IMR-90 (cell line): ENCODE measurements around the gene BTN1A1. TPM values are rescaled to one million over a fixed set of nuclear protein-coding genes. Genes with fewer than 3 reads are reported as not detected.

Source experiments
- ATAC-seq: fragments of 200-7000 bp; cut with Tn5 transposase; 2 replicates; pipeline ENCODE4 v1.9.1; 2020; ENCODE audit warnings: low read depth, mild to moderate bottlenecking, moderate library complexity
- BruUV-seq: library from RNA; stranded (reverse); fragments of 400-500 nt; replicated peaks from 2 replicates; lab custom pipeline; 2021; lab: Mats Ljungman, UMichigan
- CTCF ChIA-PET: fragments of 300-600 bp; formaldehyde crosslinking; extraction: SDS; loops from one replicate; lab custom pipeline; 2021; ENCODE audit warnings: antibody characterized with exemption; lab: Yijun Ruan, JAX
- POLR2A ChIA-PET: fragments of 300-600 bp; sonication (Branson Sonifier 250); formaldehyde crosslinking; loops from one replicate; lab custom pipeline; 2022; ENCODE audit warnings: antibody characterized with exemption; ENCODE audit not compliant: unreplicated experiment; lab: Charles Lee
- DNase-seq: peaks from one replicate; pipeline ENCODE4 v3.0.0; 2013
- H2AFZ ChIP-seq: replicated peaks from 2 replicates; pipeline ENCODE3; 2013; ENCODE audit warnings: low read length, mild to moderate bottlenecking; ENCODE audit not compliant: poor library complexity
- H2AK5ac ChIP-seq: 2 replicates; pipeline ENCODE4 v1.6.1; 2013; ENCODE audit warnings: low read depth, low read length, inconsistent platforms
- H2AK9ac ChIP-seq: replicated peaks from 2 replicates; pipeline ENCODE3; 2013; ENCODE audit warnings: mild to moderate bottlenecking, low read depth, low read length, moderate library complexity; ENCODE audit not compliant: poor library complexity
- H2BK120ac ChIP-seq: 2 replicates; pipeline ENCODE4 v1.6.1; 2013; ENCODE audit warnings: low read depth, low read length, inconsistent platforms
- H2BK15ac ChIP-seq: 3 replicates; pipeline ENCODE4 v1.6.1; 2013; ENCODE audit warnings: low read depth, low read length, inconsistent platforms
- H2BK20ac ChIP-seq: 2 replicates; pipeline ENCODE4 v1.6.1; 2013; ENCODE audit warnings: low read depth, mild to moderate bottlenecking, inconsistent platforms, low read length, moderate library complexity
- H2BK5ac ChIP-seq: 2 replicates; pipeline ENCODE4 v1.6.1; 2013; ENCODE audit warnings: mild to moderate bottlenecking, low read depth, low read length, inconsistent platforms; ENCODE audit not compliant: poor library complexity, severe bottlenecking
- H3K14ac ChIP-seq: replicated peaks from 2 replicates; pipeline ENCODE4 v1.6.1; 2013; ENCODE audit warnings: low read depth, low read length, inconsistent platforms
- H3K18ac ChIP-seq: 2 replicates; pipeline ENCODE4 v1.6.1; 2013; ENCODE audit warnings: low read depth, low read length, control low read depth
- H3K23ac ChIP-seq: 2 replicates; pipeline ENCODE4 v1.6.1; 2013; ENCODE audit warnings: low read depth, low read length, inconsistent platforms
- H3K27ac ChIP-seq: 2 replicates; pipeline ENCODE4 v1.5.1; 2013; ENCODE audit warnings: mild to moderate bottlenecking, control low read depth, low read length; ENCODE audit not compliant: insufficient read depth
- H3K27me3 ChIP-seq: 2 replicates; pipeline ENCODE4 v1.6.1; 2013; ENCODE audit warnings: low read length; ENCODE audit not compliant: control insufficient read depth, insufficient read depth
- H3K36me3 ChIP-seq: 2 replicates; pipeline ENCODE4 v1.6.1; 2013; ENCODE audit warnings: low read length, mixed read lengths; ENCODE audit not compliant: control insufficient read depth, insufficient read depth
- H3K4ac ChIP-seq: 2 replicates; pipeline ENCODE4 v1.6.1; 2013; ENCODE audit warnings: low read depth, low read length, inconsistent platforms
- H3K4me1 ChIP-seq: 2 replicates; pipeline ENCODE4 v1.6.1; 2013; ENCODE audit warnings: low read length, mixed read lengths; ENCODE audit not compliant: control insufficient read depth, insufficient read depth
- H3K4me2 ChIP-seq: 2 replicates; pipeline ENCODE4 v1.6.1; 2013; ENCODE audit warnings: low read depth, mild to moderate bottlenecking, control low read depth, low read length, moderate library complexity
- H3K4me3 ChIP-seq: 2 replicates; pipeline ENCODE4 v1.5.1; 2013; ENCODE audit warnings: low read depth, mild to moderate bottlenecking, control low read depth, low read length, moderate library complexity; ENCODE audit not compliant: insufficient read depth
- H3K56ac ChIP-seq: 2 replicates; pipeline ENCODE4 v1.6.1; 2013; ENCODE audit warnings: low read length, inconsistent platforms; ENCODE audit not compliant: insufficient read depth; ENCODE audit errors: extremely low read depth
- H3K79me1 ChIP-seq, 2 experiments: 2 replicates each; pipeline ENCODE4 v1.6.1; 2013; ENCODE audit warnings: low read length in 2 of 2, inconsistent platforms in 1 of 2, low read depth in 1 of 2
- H3K9ac ChIP-seq: 2 replicates; pipeline ENCODE4 v1.6.1; 2013; ENCODE audit warnings: low read depth, low read length, control low read depth
- H3K9me1 ChIP-seq: 2 replicates; pipeline ENCODE4 v1.6.1; 2013; ENCODE audit warnings: low read length, inconsistent platforms; ENCODE audit not compliant: insufficient read depth
- H3K9me3 ChIP-seq: 2 replicates; pipeline ENCODE4 v1.6.1; 2013; ENCODE audit warnings: low read length; ENCODE audit not compliant: control insufficient read depth, insufficient read depth
- H4K20me1 ChIP-seq: 2 replicates; pipeline ENCODE4 v1.6.1; 2013; ENCODE audit warnings: low read length, inconsistent platforms; ENCODE audit not compliant: insufficient read depth
- H4K5ac ChIP-seq: 2 replicates; pipeline ENCODE4 v1.6.1; 2013; ENCODE audit warnings: mild to moderate bottlenecking, low read depth, low read length, control low read depth
- H4K8ac ChIP-seq, 2 experiments: 2 replicates each; pipeline ENCODE4 v1.6.1; 2013; ENCODE audit warnings: low read depth in 2 of 2, low read length in 2 of 2, control low read depth in 1 of 2, inconsistent platforms in 1 of 2
- H4K91ac ChIP-seq: 2 replicates; pipeline ENCODE4 v1.6.1; 2013; ENCODE audit warnings: low read depth, low read length, inconsistent platforms; ENCODE audit not compliant: insufficient read depth
- BHLHE40 ChIP-seq: fragments of 150-350 bp; IDR thresholded peaks from 2 replicates; pipeline ENCODE4 v1.6.1; 2016; ENCODE audit warnings: mild to moderate bottlenecking, low read depth, low read length
- CHD1 ChIP-seq: IDR thresholded peaks from 2 replicates; pipeline ENCODE4 v1.6.1; 2012; ENCODE audit warnings: low read depth, low read length, improper control_type of control experiment
- CTCF ChIP-seq: conservative IDR thresholded peaks from 2 replicates; pipeline ENCODE4 v1.5.1; 2012; ENCODE audit warnings: mild to moderate bottlenecking, low read depth, low read length, improper control_type of control experiment
- ELK1 ChIP-seq: fragments of 150-350 bp; IDR thresholded peaks from 2 replicates; pipeline ENCODE4 v1.6.1; 2016; ENCODE audit warnings: low read depth, mild to moderate bottlenecking, low read length, moderate library complexity, borderline replicate concordance
- MAZ ChIP-seq: IDR thresholded peaks from 2 replicates; pipeline ENCODE4 v1.6.1; 2012; ENCODE audit warnings: low read depth, mild to moderate bottlenecking, low read length, improper control_type of control experiment, moderate library complexity, borderline replicate concordance
- MXI1 ChIP-seq: IDR thresholded peaks from 2 replicates; pipeline ENCODE4 v1.6.1; 2012; ENCODE audit warnings: low read depth, mild to moderate bottlenecking, low read length, moderate library complexity, borderline replicate concordance
- NFE2L2 ChIP-seq: fragments of 150-350 bp; IDR thresholded peaks from 2 replicates; pipeline ENCODE4 v1.6.1; 2016; ENCODE audit warnings: low read depth, mild to moderate bottlenecking, low read length
- POLR2A ChIP-seq: IDR thresholded peaks from 2 replicates; pipeline ENCODE4 v1.6.1; 2012; ENCODE audit warnings: mild to moderate bottlenecking, low read depth, low read length
- RAD21 ChIP-seq: IDR thresholded peaks from 2 replicates; pipeline ENCODE4 v1.6.1; 2012; ENCODE audit warnings: low read length, improper control_type of control experiment
- SMC3 ChIP-seq: fragments of 150-350 bp; IDR thresholded peaks from 2 replicates; pipeline ENCODE4 v1.6.1; 2016; ENCODE audit warnings: low read depth, mild to moderate bottlenecking, antibody characterized with exemption, low read length, moderate library complexity
- USF2 ChIP-seq: fragments of 150-350 bp; IDR thresholded peaks from 2 replicates; pipeline ENCODE4 v1.6.1; 2017; ENCODE audit warnings: mild to moderate bottlenecking, antibody characterized with exemption, low read length, low read depth
- WGBS, 2 experiments: methylation state at CpG; one replicate each; pipeline versions ENCODE4 v1.1.5 to v1.1.7; 2013; ENCODE audit warnings: missing lambda C conversion rate in 2 of 2; ENCODE audit not compliant: insufficient read length in 1 of 2; ENCODE audit errors: extremely low coverage in 2 of 2; 5-methylcytosine and 5-hydroxymethylcytosine counted together
- dilution Hi-C: fragments of 300-500 bp; cut with HindIII; formaldehyde crosslinking; loops from one replicate; pipeline ENCODE4 v1.14.3; 2018; ENCODE audit warnings: low sequenced_read_pairs; ENCODE audit not compliant: unreplicated experiment
- in situ Hi-C: fragments of 300-500 bp; cut with MboI; formaldehyde crosslinking; loops from 3 replicates; pipeline ENCODE4 v1.14.3; 2019; ENCODE audit warnings: low sequenced_read_pairs, inconsistent platforms, mixed read lengths
- intact Hi-C: fragments of 100-400 bp; cut with micrococcal nuclease; formaldehyde crosslinking; loops from 2 replicates; pipeline ENCODE4 v1.10.0; 2022
- polyA plus RNA-seq, 3 experiments: library from polyadenylated mRNA; depleted of rRNA; stranded (reverse); fragments of >200 nt; gene quantifications; 2 replicates each; pipeline ENCODE4 v1.2.3, GENCODE V29; 2012; ENCODE audit warnings: low replicate concordance in 1 of 3
- total RNA-seq: library from RNA; depleted of rRNA; stranded (reverse); fragments of >200 nt; gene quantifications from 2 replicates; pipeline ENCODE4 v1.2.3, GENCODE V29; 2012

BTN1A1 gene
- total and polyA plus RNA-seq, 2 of the 4 experiments (the other 2 are of a cell fraction): not detected

- POLR2A ChIA-PET: no interaction called here
- WGBS, 2 experiments: 12% methylated on average over 29 of the region's 49 CpGs; no CpG with 5 or more reads in 1 of the 2 experiments
- Histone ChIP-seq H3K18ac (no peak overlapping the region), H2BK20ac (no peak overlapping the region), H3K9me3 (no peaks in the 10 kb centered on the region), H3K9ac (no peak overlapping the region), H3K4me2 (peak overlapping the region; percentile 78), H4K20me1 (no peaks in the 10 kb centered on the region), H3K56ac (no peak overlapping the region), H3K4ac (no peak overlapping the region), H2BK15ac (no peak overlapping the region), H3K9me1 (0 out of 2 replicates have a peak, but pooled peaks cover 3% of the 10 kb centered on the region), H4K91ac (no peak overlapping the region), H3K36me3 (no peaks in the 10 kb centered on the region), H3K27me3 (peaks cover 31% of the 10 kb centered on the region), H2BK5ac (no peak overlapping the region), H3K14ac (no peak overlapping the region), H4K5ac (no peak overlapping the region), H2BK120ac (no peak overlapping the region), H3K4me3 (peak overlapping the region; percentile 37), H3K23ac (0 out of 2 replicates have a peak overlapping the region, but pooled peaks have one; percentile 23), H4K8ac (no peak overlapping the region), H2AFZ (peak overlapping the region; percentile 90), H3K27ac (no peak overlapping the region), H2AK5ac (no peak overlapping the region), H3K4me1 (0 out of 2 replicates have a peak, but pooled peaks cover 3% of the 10 kb centered on the region), H3K79me1 (no peaks in the 10 kb centered on the region), H2AK9ac (no peak overlapping the region)
- CTCF ChIA-PET: interaction anchor here (1.2 kb wide), 1 partner anchor 9 kb away, joined by 3 read pairs; no protein-coding TSS in a partner anchor
- intact Hi-C loops: no loop called here
- ATAC-seq (peak; percentile 59), DNase-seq (peak; percentile 25)
- in situ Hi-C loops: no loop called here
- dilution Hi-C loops: no loop called here
- no TSS peak for BruUV-seq
- TF ChIP-seq ELK1: no peak
- no peak; the same call in 1 of the 2 replicates for TF ChIP-seq USF2
- TF ChIP-seq POLR2A: no peak
- no peak for TF ChIP-seq CTCF
- TF ChIP-seq SMC3: no peak
- no peak for TF ChIP-seq BHLHE40
- no peak for TF ChIP-seq RAD21
- TF ChIP-seq NFE2L2: no peak
- TF ChIP-seq MAZ: no peak
- no peak for TF ChIP-seq MXI1
- no peak for TF ChIP-seq CHD1
These were observed 1.4 kb downstream of the BTN1A1 start for GRCh38 chr6:26501482-26501986.
